Coronary artery (tissue), 2 donors: Measurements from ENCODE around the gene ARFGAP2.
A peak's percentile ranks its signal among the peaks of the same experiment; 100 is the strongest.

Experiments
- DNase-seq: peaks from one replicate; pipeline ENCODE4 v3.0.0-alpha.2; 2017; ENCODE audit warnings: low spot score
- H3K27ac ChIP-seq, 2 donors: fragments of 200-600 bp; sonication (generic); one replicate each; pipeline ENCODE4 v1.5.1; 2016 to 2019
- H3K4me3 ChIP-seq: fragments of 200-600 bp; sonication (generic); 2 replicates; pipeline ENCODE4 v1.5.1; 2016; ENCODE audit warnings: mild to moderate bottlenecking, moderate library complexity
- TF ChIP-seq, protein P1 (sequence below): fragments of 200-600 bp; sonication (generic); IDR thresholded peaks from one replicate; pipeline ENCODE4 v1.5.1; 2019; ENCODE audit warnings: antibody characterized with exemption

The ARFGAP2 gene

GRCh38 chr11:47178316-47178715, 1.6 kb upstream of the ARFGAP2 start:
- Histone ChIP-seq H3K4me3 (no peak overlapping the region), H3K27ac (peak overlapping the region; percentile 98 to 99)
- DNase-seq: no peak
- TF ChIP-seq, protein P1, sequence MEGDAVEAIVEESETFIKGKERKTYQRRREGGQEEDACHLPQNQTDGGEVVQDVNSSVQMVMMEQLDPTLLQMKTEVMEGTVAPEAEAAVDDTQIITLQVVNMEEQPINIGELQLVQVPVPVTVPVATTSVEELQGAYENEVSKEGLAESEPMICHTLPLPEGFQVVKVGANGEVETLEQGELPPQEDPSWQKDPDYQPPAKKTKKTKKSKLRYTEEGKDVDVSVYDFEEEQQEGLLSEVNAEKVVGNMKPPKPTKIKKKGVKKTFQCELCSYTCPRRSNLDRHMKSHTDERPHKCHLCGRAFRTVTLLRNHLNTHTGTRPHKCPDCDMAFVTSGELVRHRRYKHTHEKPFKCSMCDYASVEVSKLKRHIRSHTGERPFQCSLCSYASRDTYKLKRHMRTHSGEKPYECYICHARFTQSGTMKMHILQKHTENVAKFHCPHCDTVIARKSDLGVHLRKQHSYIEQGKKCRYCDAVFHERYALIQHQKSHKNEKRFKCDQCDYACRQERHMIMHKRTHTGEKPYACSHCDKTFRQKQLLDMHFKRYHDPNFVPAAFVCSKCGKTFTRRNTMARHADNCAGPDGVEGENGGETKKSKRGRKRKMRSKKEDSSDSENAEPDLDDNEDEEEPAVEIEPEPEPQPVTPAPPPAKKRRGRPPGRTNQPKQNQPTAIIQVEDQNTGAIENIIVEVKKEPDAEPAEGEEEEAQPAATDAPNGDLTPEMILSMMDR: no peak

DNA sequence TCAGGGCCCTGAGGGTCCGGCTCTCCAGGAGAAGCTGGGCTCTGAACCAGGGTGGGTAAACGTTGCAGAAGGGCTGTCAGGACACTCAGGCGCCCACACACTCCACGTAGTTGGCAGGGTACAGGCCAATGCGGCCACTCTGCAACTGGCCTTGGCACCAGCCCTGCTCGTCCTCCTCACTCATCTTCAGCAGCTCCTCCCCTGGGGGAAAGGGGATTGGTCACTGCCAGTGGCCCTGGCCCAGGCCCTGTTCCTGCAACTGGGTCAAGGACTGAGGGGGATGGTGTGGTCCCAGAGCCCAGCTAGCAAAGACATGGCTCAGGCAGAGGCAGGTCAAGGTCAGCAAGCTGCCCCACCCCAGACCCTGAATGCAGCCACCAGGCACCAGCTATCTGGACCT, 1.2 kb upstream of the ARFGAP2 start:
- DNase-seq: no peak
- TF ChIP-seq, protein P1: no peak
- H3K27ac ChIP-seq: peak overlapping the region; percentile 98 to 99
- H3K4me3 ChIP-seq: peak overlapping the region; percentile 90

DNA sequence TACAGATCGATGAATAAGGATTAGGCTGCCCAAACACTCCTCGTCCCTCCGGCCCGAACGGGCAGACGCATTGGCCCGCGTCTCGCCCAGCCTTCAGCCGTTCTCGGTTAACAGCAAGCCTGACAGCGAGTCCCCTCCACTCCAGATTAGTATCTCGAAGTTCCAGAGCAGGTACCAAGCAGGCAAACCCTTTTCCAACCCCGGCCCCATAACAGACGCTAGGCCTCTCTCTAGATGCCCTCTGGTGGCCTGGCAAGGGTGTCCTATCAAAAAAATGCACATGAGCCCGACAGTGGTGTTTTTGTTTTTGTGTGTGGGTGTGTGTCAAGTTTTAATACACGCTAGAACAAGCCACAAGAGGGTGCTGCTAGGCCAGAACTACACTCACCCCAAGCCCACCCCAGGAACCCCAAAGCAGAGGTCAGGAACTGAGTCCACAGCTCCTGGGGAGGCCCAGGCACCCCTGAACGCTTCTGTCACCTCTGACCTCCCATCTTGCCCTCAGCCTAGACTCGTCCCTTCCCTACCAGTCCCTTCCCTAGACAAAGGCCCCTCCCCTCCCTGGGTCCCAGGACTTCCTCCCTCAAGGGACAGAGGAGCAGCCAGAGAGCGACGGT, 658 bp upstream of the ARFGAP2 start:
- H3K4me3 ChIP-seq: peak overlapping the region; percentile 90
- peak; percentile 85 for DNase-seq
- H3K27ac ChIP-seq: peak overlapping the region; percentile 98 to 99
- TF ChIP-seq, protein P1: peak; percentile 63

GRCh38 chr11:47175746-47176327, 842 bp downstream of the ARFGAP2 start:
- TF ChIP-seq, protein P1: no peak
- DNase-seq: no peak
- Histone ChIP-seq H3K4me3 (peak overlapping the region; percentile 90), H3K27ac (peak overlapping the region; percentile 98 to 99)

GRCh38 chr11:47172740-47173336, 3.8 kb downstream of the ARFGAP2 start:
- no peak overlapping the region for H3K27ac ChIP-seq
- DNase-seq: no peak
- no peak overlapping the region for H3K4me3 ChIP-seq
- TF ChIP-seq, protein P1: no peak

DNA sequence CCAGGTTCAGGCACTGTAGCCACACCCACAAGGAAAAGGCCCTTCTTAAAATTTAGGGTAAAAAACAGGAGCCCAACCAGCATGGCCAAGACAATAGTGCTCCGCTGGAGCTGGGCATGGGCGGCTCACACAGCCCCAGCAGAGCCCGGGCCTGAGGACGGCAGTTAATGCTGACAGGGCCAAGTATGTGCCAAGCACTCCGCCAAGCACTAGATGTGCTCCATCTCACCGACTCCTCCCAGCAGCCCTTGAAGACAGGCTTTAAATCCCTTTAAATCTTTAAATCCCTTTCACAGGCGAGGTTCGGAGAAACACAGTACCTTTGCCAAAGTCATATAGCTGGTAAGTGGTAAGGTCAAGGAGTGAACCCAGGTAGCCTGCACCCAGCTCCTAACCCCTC, 4.8 kb downstream of the ARFGAP2 start:
- Histone ChIP-seq H3K27ac (no peak overlapping the region), H3K4me3 (no peak overlapping the region)
- TF ChIP-seq, protein P1: no peak
- no peak for DNase-seq
